ENCODE results near the gene SLC6A20. TPM values are rescaled to one million over a fixed set of nuclear protein-coding genes. Genes with fewer than 3 reads are reported as not detected.

The SLC6A20 gene
- total RNA-seq, 1 experiment from 2014 or later, result 0.09 TPM

DNA sequence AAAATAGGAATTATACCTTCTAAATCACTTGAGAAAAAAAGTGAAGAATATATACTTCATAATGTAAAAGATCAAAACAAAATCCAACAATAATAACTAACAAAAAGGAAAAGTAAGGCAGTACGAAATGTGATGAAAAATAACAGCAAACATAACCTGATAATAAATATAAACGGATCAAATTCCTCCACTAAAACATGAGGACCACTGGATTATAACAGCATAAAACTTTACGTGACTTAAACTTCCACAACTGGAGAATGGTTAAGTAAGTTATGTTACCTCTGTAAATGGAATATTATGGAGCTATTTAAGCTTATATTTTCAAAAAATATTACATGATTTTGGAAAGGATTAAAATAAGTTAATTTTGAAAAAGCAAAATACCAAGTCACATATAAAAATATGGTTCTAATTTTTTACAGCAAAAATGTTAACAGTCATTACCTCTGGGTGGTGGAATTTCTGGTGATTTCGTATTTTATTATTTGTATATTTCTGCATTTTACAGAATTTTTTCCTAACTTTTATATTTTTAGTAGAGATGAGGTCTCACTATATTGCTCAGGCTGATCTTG, 7.0 kb downstream of the SLC6A20 start:
- Mint-ChIP-seq H3K4me3 (no peak overlapping the region), H3K27ac (no peak overlapping the region), H3K36me3 (ENCODE audit: insufficient read depth in 1 of 3, low read depth in 3 of 3) (peaks cover 0 to 17% (median 2%) of the 10 kb centered on the region in 3 experiments; a peak in 4 of 7 replicates), H3K27me3 (ENCODE audit: low read depth) (peaks cover 55% of the 10 kb centered on the region), H3K4me1 (peaks cover 6% of the 10 kb centered on the region in 2 experiments), H3K9me3 (peaks cover 13 to 27% of the 10 kb centered on the region in 2 experiments)
- Histone ChIP-seq H2BK5ac (ENCODE audit: insufficient read length, low read length) (no peak overlapping the region), H3K14ac (ENCODE audit: insufficient read depth, low read length) (no peak overlapping the region), H2AK5ac (ENCODE audit: insufficient read length, low read length) (no peak overlapping the region), H4K8ac (replicated peaks; ENCODE audit: insufficient read length, low read depth, low read length) (no peak overlapping the region), H3K79me2 (ENCODE audit: insufficient read depth, low read length) (no peaks in the 10 kb centered on the region), H2BK12ac (ENCODE audit: insufficient read length, low read depth, low read length) (no peak overlapping the region), H3T11ph (ENCODE audit: low read length) (no peak overlapping the region), H3K27me3 (ENCODE audit: insufficient read depth, low read length) (peaks cover 4% of the 10 kb centered on the region; the same call in 1 of the 2 replicates), H4K91ac (ENCODE audit: insufficient read length, low read depth, low read length) (no peak overlapping the region), H4K5ac (ENCODE audit: insufficient read length, low read depth, low read length) (no peak overlapping the region), H3K4ac (ENCODE audit: low read depth, low read length) (no peak overlapping the region), H3K79me1 (ENCODE audit: insufficient read depth, low read depth, low read length, poor library complexity, severe bottlenecking) (no peaks in the 10 kb centered on the region), H4K20me1 (ENCODE audit: control insufficient read depth, insufficient read depth, insufficient read length) (no peaks in the 10 kb centered on the region), H3K4me1 (ENCODE audit: insufficient read depth, low read length) (no peaks in the 10 kb centered on the region), H3K27ac (ENCODE audit: insufficient read length, low read depth, low read length) (no peak overlapping the region), H3K18ac (ENCODE audit: insufficient read length, low read depth, low read length) (no peak overlapping the region), H3K9me3 (ENCODE audit: control insufficient read depth, low read depth, low read length) (no peaks in the 10 kb centered on the region), H2AFZ (ENCODE audit: low read length) (no peak overlapping the region), H3K9ac (ENCODE audit: extremely low read depth, insufficient read length, low read length) (no peak overlapping the region), H2BK15ac (ENCODE audit: low read depth, low read length) (no peak overlapping the region), H3K23ac (ENCODE audit: insufficient read length, low read depth, low read length) (no peak overlapping the region), H3K23me2 (ENCODE audit: insufficient read length, low read depth, low read length, poor library complexity, severe bottlenecking) (no peaks in the 10 kb centered on the region), H2BK20ac (ENCODE audit: low read depth, low read length, poor library complexity, severe bottlenecking) (no peak overlapping the region), H3K4me2 (ENCODE audit: insufficient read depth, insufficient read length, low read length) (no peak overlapping the region), H2BK120ac (ENCODE audit: low read depth, low read length, poor library complexity, severe bottlenecking) (no peak overlapping the region), H3K56ac (ENCODE audit: insufficient read length, low read depth, low read length) (no peak overlapping the region)
- no peak for DNase-seq
- no CpG with 5 or more reads among the region's 4 CpGs for WGBS (ENCODE audit: extremely low coverage, insufficient read length, low lambda C conversion rate)
- TF ChIP-seq, protein P1, sequence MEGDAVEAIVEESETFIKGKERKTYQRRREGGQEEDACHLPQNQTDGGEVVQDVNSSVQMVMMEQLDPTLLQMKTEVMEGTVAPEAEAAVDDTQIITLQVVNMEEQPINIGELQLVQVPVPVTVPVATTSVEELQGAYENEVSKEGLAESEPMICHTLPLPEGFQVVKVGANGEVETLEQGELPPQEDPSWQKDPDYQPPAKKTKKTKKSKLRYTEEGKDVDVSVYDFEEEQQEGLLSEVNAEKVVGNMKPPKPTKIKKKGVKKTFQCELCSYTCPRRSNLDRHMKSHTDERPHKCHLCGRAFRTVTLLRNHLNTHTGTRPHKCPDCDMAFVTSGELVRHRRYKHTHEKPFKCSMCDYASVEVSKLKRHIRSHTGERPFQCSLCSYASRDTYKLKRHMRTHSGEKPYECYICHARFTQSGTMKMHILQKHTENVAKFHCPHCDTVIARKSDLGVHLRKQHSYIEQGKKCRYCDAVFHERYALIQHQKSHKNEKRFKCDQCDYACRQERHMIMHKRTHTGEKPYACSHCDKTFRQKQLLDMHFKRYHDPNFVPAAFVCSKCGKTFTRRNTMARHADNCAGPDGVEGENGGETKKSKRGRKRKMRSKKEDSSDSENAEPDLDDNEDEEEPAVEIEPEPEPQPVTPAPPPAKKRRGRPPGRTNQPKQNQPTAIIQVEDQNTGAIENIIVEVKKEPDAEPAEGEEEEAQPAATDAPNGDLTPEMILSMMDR (conservative IDR thresholded peaks at IDR 0.05), result no peak
